HL-60 (cell line): ENCODE results near the gene AKIRIN1.

ENCODE experiments used
- DNase-seq, 2 experiments: peaks; one replicate each; pipeline ENCODE4 v3.0.0-alpha.2; 2010 to 2020; ENCODE audit warnings: low read depth in 1 of 2, low spot score in 1 of 2
- H3K27ac ChIP-seq: fragments of 250-450 bp; sonication (Bioruptor Pico); replicated peaks from 2 replicates; pipeline ENCODE4 v1.5.1; 2020; ENCODE audit warnings: mild to moderate bottlenecking, moderate library complexity
- H3K27me3 ChIP-seq: fragments of 250-450 bp; sonication (Bioruptor Pico); 2 replicates; pipeline ENCODE4 v1.5.1; 2021; ENCODE audit warnings: mild to moderate bottlenecking, moderate library complexity; ENCODE audit not compliant: insufficient read depth, poor library complexity, severe bottlenecking
- H3K4me3 ChIP-seq: replicated peaks from 2 replicates; pipeline ENCODE4 v1.5.1; 2011; ENCODE audit warnings: mild to moderate bottlenecking, control low read depth, low read length; ENCODE audit not compliant: insufficient read depth
- GABPA ChIP-seq: IDR thresholded peaks from 2 replicates; pipeline ENCODE4 v1.6.1; 2012; ENCODE audit warnings: low read depth
- POLR2AphosphoS5 ChIP-seq: IDR thresholded peaks from 2 replicates; pipeline ENCODE4 v1.6.1; 2012; ENCODE audit warnings: low read depth
- SPI1 ChIP-seq: IDR thresholded peaks from 2 replicates; pipeline ENCODE4 v1.6.1; 2012; ENCODE audit warnings: low read depth, mild to moderate bottlenecking, borderline replicate concordance
- TF ChIP-seq, protein P1 (sequence below): IDR thresholded peaks from 2 replicates; pipeline ENCODE4 v1.6.1; 2012; ENCODE audit warnings: low read depth; ENCODE audit not compliant: insufficient replicate concordance
- TF ChIP-seq, protein P2 (sequence below): IDR thresholded peaks from one replicate; pipeline ENCODE4 v1.5.1; 2011; ENCODE audit warnings: low read length, control low read depth, inconsistent platforms; ENCODE audit not compliant: insufficient read depth

Gene AKIRIN1

GRCh38 chr1:38989979-38990378, 1.1 kb upstream of the AKIRIN1 start:
- TF ChIP-seq GABPA, result no peak
- TF ChIP-seq POLR2AphosphoS5, result no peak
- no peak overlapping the region for H3K4me3 ChIP-seq
- peak overlapping the region; percentile 88 for H3K27ac ChIP-seq
- DNase-seq, result no peak
- no peaks in the 10 kb centered on the region for H3K27me3 ChIP-seq

DNA sequence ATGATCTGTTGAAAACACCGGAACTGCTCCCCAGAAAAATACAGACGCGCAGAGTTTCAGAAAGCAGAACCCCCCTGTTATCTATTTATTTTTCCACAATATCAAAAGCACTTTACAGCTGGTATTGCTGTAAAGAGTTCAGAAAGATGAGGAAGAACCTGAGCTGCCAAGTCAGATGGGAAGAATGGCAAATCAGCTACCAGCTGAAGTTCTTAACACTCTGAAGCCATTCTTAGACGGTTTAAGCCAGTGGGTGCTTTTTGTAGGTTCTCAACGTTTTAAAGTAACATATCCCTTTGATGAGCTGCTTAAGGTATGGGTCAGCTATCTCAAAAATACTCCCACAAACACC, 714 bp upstream of the AKIRIN1 start:
- H3K27ac ChIP-seq, result peak overlapping the region; percentile 88
- H3K4me3 ChIP-seq, result peak overlapping the region; percentile 96
- DNase-seq, result no peak
- H3K27me3 ChIP-seq, result no peaks in the 10 kb centered on the region
- TF ChIP-seq POLR2AphosphoS5 (no peak), SPI1 (no peak), GABPA (no peak)
- TF ChIP-seq, protein P1, sequence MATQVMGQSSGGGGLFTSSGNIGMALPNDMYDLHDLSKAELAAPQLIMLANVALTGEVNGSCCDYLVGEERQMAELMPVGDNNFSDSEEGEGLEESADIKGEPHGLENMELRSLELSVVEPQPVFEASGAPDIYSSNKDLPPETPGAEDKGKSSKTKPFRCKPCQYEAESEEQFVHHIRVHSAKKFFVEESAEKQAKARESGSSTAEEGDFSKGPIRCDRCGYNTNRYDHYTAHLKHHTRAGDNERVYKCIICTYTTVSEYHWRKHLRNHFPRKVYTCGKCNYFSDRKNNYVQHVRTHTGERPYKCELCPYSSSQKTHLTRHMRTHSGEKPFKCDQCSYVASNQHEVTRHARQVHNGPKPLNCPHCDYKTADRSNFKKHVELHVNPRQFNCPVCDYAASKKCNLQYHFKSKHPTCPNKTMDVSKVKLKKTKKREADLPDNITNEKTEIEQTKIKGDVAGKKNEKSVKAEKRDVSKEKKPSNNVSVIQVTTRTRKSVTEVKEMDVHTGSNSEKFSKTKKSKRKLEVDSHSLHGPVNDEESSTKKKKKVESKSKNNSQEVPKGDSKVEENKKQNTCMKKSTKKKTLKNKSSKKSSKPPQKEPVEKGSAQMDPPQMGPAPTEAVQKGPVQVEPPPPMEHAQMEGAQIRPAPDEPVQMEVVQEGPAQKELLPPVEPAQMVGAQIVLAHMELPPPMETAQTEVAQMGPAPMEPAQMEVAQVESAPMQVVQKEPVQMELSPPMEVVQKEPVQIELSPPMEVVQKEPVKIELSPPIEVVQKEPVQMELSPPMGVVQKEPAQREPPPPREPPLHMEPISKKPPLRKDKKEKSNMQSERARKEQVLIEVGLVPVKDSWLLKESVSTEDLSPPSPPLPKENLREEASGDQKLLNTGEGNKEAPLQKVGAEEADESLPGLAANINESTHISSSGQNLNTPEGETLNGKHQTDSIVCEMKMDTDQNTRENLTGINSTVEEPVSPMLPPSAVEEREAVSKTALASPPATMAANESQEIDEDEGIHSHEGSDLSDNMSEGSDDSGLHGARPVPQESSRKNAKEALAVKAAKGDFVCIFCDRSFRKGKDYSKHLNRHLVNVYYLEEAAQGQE, result no peak
- TF ChIP-seq, protein P2, sequence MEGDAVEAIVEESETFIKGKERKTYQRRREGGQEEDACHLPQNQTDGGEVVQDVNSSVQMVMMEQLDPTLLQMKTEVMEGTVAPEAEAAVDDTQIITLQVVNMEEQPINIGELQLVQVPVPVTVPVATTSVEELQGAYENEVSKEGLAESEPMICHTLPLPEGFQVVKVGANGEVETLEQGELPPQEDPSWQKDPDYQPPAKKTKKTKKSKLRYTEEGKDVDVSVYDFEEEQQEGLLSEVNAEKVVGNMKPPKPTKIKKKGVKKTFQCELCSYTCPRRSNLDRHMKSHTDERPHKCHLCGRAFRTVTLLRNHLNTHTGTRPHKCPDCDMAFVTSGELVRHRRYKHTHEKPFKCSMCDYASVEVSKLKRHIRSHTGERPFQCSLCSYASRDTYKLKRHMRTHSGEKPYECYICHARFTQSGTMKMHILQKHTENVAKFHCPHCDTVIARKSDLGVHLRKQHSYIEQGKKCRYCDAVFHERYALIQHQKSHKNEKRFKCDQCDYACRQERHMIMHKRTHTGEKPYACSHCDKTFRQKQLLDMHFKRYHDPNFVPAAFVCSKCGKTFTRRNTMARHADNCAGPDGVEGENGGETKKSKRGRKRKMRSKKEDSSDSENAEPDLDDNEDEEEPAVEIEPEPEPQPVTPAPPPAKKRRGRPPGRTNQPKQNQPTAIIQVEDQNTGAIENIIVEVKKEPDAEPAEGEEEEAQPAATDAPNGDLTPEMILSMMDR, result no peak

DNA sequence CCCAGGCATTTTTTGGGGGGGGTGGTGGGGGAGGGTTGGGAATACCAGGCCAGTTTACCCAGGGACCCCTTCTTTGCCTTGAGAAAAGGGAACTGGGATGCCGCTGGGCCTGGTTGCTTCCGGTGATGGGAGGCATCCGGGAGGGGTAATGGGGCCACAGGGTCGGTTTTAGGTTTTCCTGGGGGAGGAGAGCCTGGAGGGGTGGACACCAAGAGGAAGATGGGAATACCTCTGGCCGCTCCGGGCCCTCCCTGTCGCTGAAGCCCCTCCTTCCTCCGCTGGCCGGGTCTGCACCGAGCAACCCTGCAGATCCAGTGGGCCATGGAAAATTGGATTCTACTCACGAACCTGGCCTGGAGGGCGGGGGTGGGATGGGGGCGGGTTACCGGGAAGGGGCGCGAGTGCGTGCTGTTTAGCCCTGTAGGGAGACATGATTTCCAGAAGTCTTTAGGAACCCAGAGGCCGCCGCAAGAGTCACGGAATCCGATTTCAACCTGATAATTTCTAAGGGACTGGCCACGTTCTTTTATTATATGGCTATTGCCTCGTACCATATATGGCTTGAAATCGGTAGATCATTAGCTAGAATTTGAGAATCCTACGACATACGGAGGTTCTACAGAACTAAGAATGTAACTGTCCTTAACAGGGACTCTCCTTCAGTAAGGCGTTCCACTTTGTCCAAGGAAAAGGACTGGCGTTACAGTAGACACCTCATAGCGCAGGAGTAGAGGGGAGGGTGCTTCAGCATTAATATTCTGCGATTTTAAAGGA, 749 bp downstream of the AKIRIN1 start:
- TF ChIP-seq SPI1 (peak; percentile 76), GABPA (no peak)
- no peaks in the 10 kb centered on the region for H3K27me3 ChIP-seq
- DNase-seq, result peak in 1 of 2 experiments; percentile 39
- peak overlapping the region; percentile 88 for H3K27ac ChIP-seq
- peak overlapping the region; percentile 96 for H3K4me3 ChIP-seq

DNA sequence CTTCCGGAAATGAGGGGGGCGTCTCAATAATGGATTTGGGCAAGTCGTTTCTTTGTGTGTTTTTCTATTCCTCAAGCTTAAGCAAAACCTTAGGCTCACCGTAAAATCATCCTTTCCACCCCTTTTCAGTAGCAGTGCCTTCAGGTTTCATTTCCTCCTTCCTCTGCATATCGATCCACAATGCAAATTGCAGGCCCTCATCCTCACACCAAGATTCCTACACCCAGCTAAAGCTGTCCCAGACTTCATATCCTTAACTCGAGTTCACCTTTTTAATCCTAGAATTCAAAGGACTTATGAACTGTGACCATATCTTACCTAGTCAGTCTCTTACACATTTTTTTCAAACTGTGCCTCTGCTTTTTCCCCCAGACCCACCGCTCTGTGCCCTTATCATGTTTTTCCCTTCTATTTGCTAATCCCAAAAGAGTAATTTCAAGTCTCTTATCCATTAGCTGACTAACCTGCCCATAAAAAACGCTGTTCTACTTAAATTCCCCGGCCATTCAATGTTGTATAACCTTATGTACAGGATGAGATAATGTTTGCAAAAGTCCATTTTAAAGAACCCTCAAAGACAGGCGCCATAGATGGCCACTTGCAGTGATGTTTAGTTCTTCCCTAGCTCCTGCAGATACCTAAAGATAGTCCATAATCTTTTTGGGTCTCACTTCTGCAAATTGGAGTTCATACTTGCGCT, 1.5 kb downstream of the AKIRIN1 start:
- TF ChIP-seq SPI1, result no peak
- peak overlapping the region; percentile 96 for H3K4me3 ChIP-seq
- H3K27me3 ChIP-seq, result no peaks in the 10 kb centered on the region
- no peak for DNase-seq
- H3K27ac ChIP-seq, result peak overlapping the region; percentile 8; the same call in 1 of the 2 replicates

- no peak overlapping the region for H3K4me3 ChIP-seq
- no peak for DNase-seq
- no peaks in the 10 kb centered on the region for H3K27me3 ChIP-seq
- H3K27ac ChIP-seq, result no peak overlapping the region
- TF ChIP-seq POLR2AphosphoS5 (no peak), GABPA (no peak), SPI1 (no peak)
- TF ChIP-seq, protein P1, result no peak
- TF ChIP-seq, protein P2, result no peak
Measured at GRCh38 chr1:38994196-38994595, 3.1 kb downstream of the AKIRIN1 start.
